ENCODE data around the gene HSPB7.

HSPB7 gene

GRCh38 chr1:15989776-15990175 lies 28.1 kb downstream of the HSPB7 start:
- DNase-seq (ENCODE audit: low read depth in 1 of 2, low spot score in 1 of 2) = no peak
- TF ChIP-seq, protein P1, sequence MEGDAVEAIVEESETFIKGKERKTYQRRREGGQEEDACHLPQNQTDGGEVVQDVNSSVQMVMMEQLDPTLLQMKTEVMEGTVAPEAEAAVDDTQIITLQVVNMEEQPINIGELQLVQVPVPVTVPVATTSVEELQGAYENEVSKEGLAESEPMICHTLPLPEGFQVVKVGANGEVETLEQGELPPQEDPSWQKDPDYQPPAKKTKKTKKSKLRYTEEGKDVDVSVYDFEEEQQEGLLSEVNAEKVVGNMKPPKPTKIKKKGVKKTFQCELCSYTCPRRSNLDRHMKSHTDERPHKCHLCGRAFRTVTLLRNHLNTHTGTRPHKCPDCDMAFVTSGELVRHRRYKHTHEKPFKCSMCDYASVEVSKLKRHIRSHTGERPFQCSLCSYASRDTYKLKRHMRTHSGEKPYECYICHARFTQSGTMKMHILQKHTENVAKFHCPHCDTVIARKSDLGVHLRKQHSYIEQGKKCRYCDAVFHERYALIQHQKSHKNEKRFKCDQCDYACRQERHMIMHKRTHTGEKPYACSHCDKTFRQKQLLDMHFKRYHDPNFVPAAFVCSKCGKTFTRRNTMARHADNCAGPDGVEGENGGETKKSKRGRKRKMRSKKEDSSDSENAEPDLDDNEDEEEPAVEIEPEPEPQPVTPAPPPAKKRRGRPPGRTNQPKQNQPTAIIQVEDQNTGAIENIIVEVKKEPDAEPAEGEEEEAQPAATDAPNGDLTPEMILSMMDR (IDR thresholded peaks at IDR 0.05; ENCODE audit: insufficient read depth, low read length) = no peak
- no peak for TF ChIP-seq SPI1 (IDR thresholded peaks at IDR 0.05; ENCODE audit: borderline replicate concordance, low read depth)
- no peak for TF ChIP-seq POLR2AphosphoS5 (IDR thresholded peaks at IDR 0.05; ENCODE audit: low read depth)
- H3K27ac ChIP-seq (replicated peaks) = no peak overlapping the region
- H3K27me3 ChIP-seq (ENCODE audit: insufficient read depth, poor library complexity, severe bottlenecking) = no peaks in the 10 kb centered on the region
- H3K4me3 ChIP-seq (replicated peaks; ENCODE audit: insufficient read depth, low read length) = no peak overlapping the region

DNA sequence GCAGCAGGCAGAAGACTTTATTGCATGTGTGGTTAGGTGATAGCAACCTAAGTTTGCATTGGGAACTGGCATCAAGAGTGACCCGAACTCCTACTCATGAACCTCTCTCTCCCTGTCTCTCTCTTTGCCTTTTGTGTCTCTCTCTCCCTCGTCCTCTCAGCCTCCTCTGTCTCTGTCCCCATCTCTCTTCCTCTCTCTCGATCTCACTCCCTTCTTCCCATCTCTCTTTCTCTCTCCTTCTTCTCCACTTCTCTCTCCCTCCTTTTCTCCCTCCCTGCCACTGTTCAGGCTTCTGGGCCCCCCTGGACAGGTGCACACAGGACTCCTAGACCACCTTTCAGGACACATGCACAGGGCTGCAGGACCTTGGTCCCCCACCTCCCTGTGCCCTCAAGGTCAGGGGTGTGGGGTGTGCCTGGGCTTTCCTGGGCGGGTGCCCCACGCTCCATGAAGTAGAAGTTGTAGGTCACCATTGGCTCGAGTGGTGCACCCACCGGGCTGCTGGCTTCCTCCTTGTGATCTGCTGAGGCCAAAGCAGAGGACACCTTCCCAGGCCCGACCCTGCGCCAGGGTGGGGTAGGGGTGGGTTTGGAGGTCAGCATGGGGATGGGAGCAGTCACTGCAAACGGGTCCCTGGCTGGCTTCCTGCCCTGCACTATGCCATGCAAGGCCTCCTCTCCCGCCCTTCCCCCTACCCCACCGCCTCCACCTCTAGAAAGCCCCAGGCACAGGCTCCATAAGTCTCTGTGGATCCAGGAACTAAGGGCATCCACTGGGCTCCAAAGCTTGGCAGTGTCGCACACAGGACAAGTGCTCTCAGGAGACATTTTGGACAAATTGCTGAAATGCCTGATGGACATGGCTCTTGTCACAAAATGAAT lies 28.7 kb downstream of the HSPB7 start:
- no peaks in the 10 kb centered on the region for H3K27me3 ChIP-seq (ENCODE audit: insufficient read depth, poor library complexity, severe bottlenecking)
- DNase-seq (ENCODE audit: low read depth in 1 of 2, low spot score in 1 of 2) = no peak
- H3K4me3 ChIP-seq (replicated peaks; ENCODE audit: insufficient read depth, low read length) = no peak overlapping the region
- H3K27ac ChIP-seq (replicated peaks) = no peak overlapping the region
- TF ChIP-seq, protein P2, sequence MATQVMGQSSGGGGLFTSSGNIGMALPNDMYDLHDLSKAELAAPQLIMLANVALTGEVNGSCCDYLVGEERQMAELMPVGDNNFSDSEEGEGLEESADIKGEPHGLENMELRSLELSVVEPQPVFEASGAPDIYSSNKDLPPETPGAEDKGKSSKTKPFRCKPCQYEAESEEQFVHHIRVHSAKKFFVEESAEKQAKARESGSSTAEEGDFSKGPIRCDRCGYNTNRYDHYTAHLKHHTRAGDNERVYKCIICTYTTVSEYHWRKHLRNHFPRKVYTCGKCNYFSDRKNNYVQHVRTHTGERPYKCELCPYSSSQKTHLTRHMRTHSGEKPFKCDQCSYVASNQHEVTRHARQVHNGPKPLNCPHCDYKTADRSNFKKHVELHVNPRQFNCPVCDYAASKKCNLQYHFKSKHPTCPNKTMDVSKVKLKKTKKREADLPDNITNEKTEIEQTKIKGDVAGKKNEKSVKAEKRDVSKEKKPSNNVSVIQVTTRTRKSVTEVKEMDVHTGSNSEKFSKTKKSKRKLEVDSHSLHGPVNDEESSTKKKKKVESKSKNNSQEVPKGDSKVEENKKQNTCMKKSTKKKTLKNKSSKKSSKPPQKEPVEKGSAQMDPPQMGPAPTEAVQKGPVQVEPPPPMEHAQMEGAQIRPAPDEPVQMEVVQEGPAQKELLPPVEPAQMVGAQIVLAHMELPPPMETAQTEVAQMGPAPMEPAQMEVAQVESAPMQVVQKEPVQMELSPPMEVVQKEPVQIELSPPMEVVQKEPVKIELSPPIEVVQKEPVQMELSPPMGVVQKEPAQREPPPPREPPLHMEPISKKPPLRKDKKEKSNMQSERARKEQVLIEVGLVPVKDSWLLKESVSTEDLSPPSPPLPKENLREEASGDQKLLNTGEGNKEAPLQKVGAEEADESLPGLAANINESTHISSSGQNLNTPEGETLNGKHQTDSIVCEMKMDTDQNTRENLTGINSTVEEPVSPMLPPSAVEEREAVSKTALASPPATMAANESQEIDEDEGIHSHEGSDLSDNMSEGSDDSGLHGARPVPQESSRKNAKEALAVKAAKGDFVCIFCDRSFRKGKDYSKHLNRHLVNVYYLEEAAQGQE (IDR thresholded peaks at IDR 0.05; ENCODE audit: insufficient replicate concordance, low read depth) = no peak
- no peak for TF ChIP-seq SPI1 (IDR thresholded peaks at IDR 0.05; ENCODE audit: borderline replicate concordance, low read depth)
- no peak for TF ChIP-seq GABPA (IDR thresholded peaks at IDR 0.05; ENCODE audit: low read depth)
- TF ChIP-seq, protein P1 (IDR thresholded peaks at IDR 0.05; ENCODE audit: insufficient read depth, low read length) = no peak
- no peak for TF ChIP-seq POLR2AphosphoS5 (IDR thresholded peaks at IDR 0.05; ENCODE audit: low read depth)

- Histone ChIP-seq H3K27me3 (ENCODE audit: insufficient read depth, poor library complexity, severe bottlenecking) (no peaks in the 10 kb centered on the region), H3K4me3 (replicated peaks; ENCODE audit: insufficient read depth, low read length) (no peak overlapping the region), H3K27ac (replicated peaks) (no peak overlapping the region)
- DNase-seq (ENCODE audit: low read depth in 1 of 2, low spot score in 1 of 2) = peak in 1 of 2 experiments; percentile 31
- TF ChIP-seq GABPA (IDR thresholded peaks at IDR 0.05; ENCODE audit: low read depth) = no peak
- TF ChIP-seq, protein P2 (IDR thresholded peaks at IDR 0.05; ENCODE audit: insufficient replicate concordance, low read depth) = no peak
These were observed 32.1 kb downstream of the HSPB7 start for GRCh38 chr1:15985611-15986297.

DNA sequence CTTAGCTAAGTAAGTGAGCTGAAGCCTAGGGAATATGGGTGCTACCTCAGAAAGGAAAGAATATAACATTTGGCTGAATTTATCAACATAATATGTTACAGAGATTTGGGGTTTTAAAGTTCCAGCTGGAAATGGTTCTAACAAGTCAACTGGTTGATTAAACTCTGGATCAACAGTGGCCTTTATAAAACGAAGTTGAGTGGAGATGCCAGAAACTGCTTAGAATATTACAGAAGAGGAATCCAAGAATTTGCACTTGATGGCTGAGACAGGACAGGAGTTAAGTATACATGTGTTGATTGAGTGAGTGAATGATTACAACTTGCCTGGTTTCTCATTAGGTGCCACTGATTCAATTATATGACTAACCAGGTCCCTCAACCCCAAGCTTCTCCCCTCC lies 34.6 kb downstream of the HSPB7 start:
- no peaks in the 10 kb centered on the region for H3K27me3 ChIP-seq (ENCODE audit: insufficient read depth, poor library complexity, severe bottlenecking)
- no peak for DNase-seq (ENCODE audit: low read depth in 1 of 2, low spot score in 1 of 2)
- no peak overlapping the region for H3K4me3 ChIP-seq (replicated peaks; ENCODE audit: insufficient read depth, low read length)
- TF ChIP-seq, protein P1 (IDR thresholded peaks at IDR 0.05; ENCODE audit: insufficient read depth, low read length) = no peak
- TF ChIP-seq GABPA (IDR thresholded peaks at IDR 0.05; ENCODE audit: low read depth) (no peak), SPI1 (IDR thresholded peaks at IDR 0.05; ENCODE audit: borderline replicate concordance, low read depth) (no peak), POLR2AphosphoS5 (IDR thresholded peaks at IDR 0.05; ENCODE audit: low read depth) (no peak)
- TF ChIP-seq, protein P2 (IDR thresholded peaks at IDR 0.05; ENCODE audit: insufficient replicate concordance, low read depth) = no peak
- no peak overlapping the region for H3K27ac ChIP-seq (replicated peaks)

Data from HL-60 (cell line).